Activated gamma-delta T cell (primary cell): Measurements from ENCODE around the gene TALDO1.

Experiments
- DNase-seq: peaks from one replicate; lab custom pipeline; 2025; lab: John Stamatoyannopoulos, UW

TALDO1 gene

GRCh38 chr11:799641-800316 lies 52.5 kb downstream of the TALDO1 start:
- DNase-seq: no peak

- no peak for DNase-seq
These were observed 53.2 kb downstream of the TALDO1 start for GRCh38 chr11:800473-800872.

GRCh38 chr11:801097-801780 lies 54.0 kb downstream of the TALDO1 start:
- DNase-seq: no peak

- no peak for DNase-seq
These were observed 54.9 kb downstream of the TALDO1 start for GRCh38 chr11:802018-802617.

GRCh38 chr11:802693-803466 lies 55.6 kb downstream of the TALDO1 start:
- no peak for DNase-seq

- no peak for DNase-seq
These were observed 56.1 kb downstream of the TALDO1 start for GRCh38 chr11:803467-803742.

GRCh38 chr11:803770-804598 lies 56.7 kb downstream of the TALDO1 start:
- DNase-seq: no peak

GRCh38 chr11:804599-804964 lies 57.3 kb downstream of the TALDO1 start:
- DNase-seq: no peak

- DNase-seq: no peak
These were observed 61.4 kb downstream of the TALDO1 start for GRCh38 chr11:808427-809286.

GRCh38 chr11:809287-810039 lies 62.2 kb downstream of the TALDO1 start, which contains the start of gene RPLP2:
Gene RPLP2 (plus strand): TSS chr11:809967. CDS start chr11:810235, 268 bp downstream.
- DNase-seq: peak; percentile 97

- DNase-seq: no peak
These were observed 62.8 kb downstream of the TALDO1 start for GRCh38 chr11:810040-810567.

- DNase-seq: no peak
These were observed 64.4 kb downstream of the TALDO1 start for GRCh38 chr11:811446-812245.

- no peak for DNase-seq
These were observed 65.1 kb downstream of the TALDO1 start for GRCh38 chr11:812390-812789.

GRCh38 chr11:813072-813455 lies 65.8 kb downstream of the TALDO1 start:
- no peak for DNase-seq

GRCh38 chr11:813456-814096 lies 66.3 kb downstream of the TALDO1 start:
- no peak for DNase-seq
